GM19099 (cell line): ENCODE measurements around the gene RHOA.
A peak's percentile ranks its signal among the peaks of the same experiment; 100 is the strongest.

Experiments used
- POLR2A ChIP-seq: IDR thresholded peaks from 3 replicates; pipeline ENCODE4 v1.6.1; 2011; ENCODE audit warnings: low read depth; ENCODE audit not compliant: insufficient read length; ENCODE audit errors: extremely low read depth

The RHOA gene

DNA sequence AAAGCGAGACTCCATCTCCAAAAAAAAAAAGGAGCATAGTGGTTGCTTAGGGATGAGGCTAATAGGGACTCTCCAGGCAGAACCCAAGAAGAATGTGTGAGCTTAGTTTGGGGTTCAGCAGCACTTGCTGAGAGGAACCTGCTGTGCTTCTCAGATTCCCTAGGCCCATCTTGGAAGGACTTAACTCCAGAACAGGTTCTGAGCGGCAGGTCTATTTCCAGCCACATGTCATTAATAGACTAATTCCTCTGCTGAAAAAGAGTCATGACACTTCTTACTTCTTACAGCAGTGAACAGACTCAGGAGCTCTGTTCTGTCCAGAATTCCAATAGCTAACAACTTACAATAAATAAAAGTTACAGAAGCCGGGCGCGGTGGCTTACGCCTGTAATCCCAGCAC, 22.5 kb downstream of the RHOA start:
- no peak for TF ChIP-seq POLR2A

DNA sequence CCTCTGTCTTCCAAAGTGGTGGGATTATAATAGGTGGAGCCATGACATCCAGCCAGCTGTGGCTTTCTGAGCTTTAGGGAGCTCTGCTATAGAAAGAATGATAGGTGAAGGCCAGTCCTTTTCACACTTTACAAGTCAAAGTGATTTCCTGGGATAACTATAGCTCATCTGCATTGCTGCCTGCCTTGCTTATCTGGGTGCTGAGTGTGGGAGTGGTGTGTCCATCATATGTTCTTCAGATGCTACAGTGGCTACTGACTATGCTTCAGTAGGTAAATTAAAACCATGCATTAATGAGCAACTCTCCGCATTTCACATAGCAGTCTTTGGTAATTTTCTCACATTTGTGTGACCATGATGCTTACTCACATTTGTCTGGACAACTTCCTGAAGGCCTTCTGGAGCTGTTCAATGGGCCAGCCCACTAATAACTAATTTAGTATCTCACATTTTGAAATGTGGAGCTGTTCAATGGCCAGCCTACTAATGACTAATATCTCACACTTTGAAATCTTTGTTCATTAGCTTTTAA, 23.4 kb downstream of the RHOA start:
- TF ChIP-seq POLR2A: no peak

DNA sequence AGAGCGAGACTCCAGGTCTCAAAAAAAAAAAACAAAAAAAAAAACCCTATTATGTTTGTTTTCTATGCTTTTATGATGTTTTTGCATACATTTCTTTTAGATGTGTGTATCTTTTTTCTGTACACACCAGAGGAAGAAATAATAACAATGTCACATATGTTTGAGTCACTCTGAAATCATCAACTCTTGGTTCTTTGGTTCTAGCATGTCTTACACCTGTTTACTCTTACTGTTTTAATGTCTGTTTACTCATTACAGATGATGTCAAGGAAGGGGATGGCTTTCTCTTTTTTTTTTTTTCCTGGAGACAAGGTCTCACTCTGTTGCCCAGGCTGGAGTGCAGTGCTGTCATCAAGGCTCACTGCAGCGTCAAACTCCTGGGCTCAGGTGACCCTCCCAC, 24.1 kb downstream of the RHOA start:
- no peak for TF ChIP-seq POLR2A

DNA sequence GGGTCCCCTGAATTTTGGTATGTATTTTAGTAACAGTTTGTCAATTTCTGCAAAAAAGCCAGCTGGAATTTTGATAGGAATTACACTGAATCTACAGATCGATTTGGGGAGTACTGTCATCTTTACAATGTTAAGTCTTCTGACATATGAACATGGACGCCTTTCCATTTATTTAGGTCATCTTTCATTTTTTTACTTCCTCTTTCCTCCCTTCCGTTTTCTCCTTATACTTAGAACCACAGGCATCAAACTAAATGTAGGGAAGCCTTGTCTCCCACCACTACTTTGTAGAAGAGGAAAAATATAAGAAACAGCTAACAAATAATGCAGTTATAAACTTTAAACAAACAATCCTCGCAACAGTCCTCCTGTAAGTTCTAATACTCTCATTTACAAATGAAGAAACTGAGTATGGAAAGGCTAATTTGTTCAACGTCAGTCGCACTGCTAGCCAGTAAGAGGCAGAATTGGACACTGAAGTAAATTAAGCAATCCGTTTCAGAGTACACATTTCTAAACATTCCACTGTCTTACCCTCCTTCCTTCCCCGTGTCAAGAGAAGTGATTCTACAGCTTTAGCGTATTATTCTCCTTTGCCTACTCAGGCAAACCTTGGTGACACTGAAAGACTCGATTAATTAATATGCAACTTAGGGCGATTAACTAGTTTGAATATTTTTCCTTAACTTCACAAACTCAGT, 25.6 kb downstream of the RHOA start:
- TF ChIP-seq POLR2A: no peak

DNA sequence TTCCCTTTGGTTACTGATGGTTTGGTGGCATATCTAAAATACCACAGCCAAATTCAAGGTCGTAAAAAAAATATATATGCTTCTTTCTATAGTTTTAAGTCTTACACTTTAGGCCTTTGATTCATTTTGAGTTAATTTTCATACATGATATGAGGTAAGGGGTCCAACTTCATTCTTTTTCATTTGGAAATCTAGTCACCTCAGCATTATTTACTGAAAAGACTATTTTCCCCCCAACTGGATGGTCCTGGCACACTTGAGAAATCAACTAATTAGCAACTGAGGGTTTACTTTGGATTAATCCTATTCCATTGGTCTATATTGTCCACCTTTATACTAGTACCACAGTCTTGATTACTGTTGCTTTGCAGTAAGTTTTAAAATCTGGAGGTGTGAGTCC, 26.2 kb downstream of the RHOA start:
- TF ChIP-seq POLR2A: no peak

DNA sequence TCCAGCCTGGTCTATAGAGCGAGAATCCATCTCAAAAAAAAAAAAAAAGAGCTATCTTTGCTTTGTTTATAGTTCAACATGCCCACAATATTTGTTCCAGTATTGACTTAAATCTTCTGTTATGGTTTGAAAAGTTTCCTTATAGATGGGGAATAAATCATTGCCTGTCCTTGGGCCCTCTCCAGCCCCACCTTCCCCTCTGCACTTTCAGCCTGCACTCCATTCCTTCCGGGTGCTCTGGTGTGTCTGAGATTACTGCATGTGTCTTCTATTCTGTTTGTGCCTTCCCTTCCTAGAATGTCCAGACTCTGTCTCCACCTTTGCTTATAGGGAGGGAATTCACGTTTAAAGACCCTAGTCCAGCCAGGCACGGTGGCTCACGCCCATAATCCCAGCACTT, 28.4 kb downstream of the RHOA start:
- TF ChIP-seq POLR2A: no peak

DNA sequence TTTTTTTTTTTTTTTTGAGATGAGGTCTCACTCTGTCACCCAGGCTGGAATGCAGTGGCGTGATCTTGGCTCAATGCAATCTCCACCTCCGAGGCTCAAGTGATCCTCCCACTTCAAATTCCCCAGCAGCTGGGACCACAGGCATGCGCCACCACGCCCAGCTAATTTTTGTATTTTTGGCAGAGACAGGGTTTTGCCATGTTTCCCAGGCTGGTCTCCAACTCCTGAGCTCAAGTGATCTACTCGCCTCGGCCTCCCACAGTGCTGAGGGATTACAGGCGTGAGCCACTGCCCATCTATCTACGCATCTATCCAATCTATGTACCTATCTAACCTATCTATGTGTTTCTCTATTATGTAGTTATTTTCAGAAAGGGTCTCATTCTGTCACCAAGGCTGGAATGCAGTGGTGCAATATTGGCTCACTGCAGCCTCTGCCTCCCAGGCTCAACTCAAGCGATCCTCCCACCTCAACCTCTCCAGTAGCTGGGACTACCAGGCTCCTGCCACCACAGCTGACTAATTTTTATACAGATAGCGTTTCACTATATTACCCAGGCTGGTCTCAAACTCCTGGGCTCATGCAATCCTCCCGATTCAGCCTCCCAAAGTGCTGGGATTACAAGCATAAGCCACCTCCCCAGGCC, 33.4 kb downstream of the RHOA start:
- TF ChIP-seq POLR2A: no peak

DNA sequence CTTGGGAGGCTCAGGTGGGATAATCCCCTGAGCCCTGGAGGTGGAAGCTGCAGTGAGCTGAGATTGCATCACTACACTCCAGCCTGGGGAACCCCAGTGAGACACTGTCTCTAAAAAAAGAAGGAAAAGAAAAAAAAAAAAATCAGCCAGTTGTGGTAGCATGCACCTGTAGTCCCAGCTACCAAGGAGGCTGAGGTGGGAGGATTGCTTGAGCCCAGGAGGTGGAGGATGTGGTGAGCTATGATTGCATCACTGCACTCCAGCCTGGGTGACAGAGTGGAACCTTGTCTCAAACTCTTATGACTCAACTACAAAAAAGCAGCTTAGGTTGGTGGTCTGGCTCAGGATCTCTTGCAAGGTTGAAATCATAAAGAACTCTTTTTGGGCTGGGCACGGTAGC, 34.3 kb downstream of the RHOA start:
- no peak for TF ChIP-seq POLR2A

DNA sequence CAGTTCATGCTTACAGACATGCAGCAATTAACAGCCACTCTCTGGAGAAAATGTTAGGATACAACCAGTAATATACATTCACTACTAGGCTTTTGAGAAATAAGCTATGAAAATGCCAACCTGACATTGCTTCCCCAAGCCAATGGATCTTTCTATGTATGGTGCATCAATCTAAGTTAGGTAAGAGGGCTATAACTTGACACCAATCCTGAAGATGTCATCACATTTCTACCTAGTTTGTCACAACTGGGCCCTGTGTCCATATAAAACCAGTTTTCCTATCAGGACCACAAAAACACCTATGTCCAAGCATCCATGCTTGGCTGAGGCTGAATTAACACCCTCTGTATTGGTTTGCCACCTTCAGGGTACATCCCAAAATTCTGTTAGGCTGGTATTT, 39.8 kb downstream of the RHOA start:
- TF ChIP-seq POLR2A: no peak

DNA sequence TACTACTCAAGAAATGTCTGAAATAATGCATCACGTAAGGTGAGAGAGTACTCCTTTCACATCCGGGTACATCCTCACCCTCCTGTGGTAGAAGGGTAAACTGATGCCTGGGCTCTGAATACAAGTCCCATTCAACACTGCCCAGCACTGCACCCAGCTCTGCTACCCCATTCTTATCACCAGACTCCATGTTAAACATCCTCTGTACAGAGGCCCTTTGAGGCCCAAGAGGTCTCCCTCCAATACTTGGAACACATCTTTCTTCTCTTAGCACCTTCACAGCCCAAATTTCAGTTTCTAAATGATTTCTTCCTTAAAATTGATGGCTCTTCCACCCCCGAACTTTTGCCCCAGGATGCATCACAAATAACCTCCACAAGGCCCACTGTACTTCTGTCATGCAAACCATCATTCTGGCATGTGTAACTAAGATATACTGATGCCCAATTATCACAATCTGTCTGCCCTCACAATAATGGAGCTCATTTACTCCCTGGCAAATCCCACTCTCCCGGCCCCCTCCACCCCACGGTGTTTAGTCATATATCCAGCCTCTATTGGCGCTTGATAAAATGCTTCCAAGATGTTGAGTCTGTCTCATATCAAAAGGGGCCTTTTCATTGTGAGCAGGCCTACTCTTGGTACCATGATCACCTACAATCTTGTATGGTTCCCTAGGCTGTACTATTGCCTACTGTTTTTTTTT, 41.0 kb downstream of the RHOA start:
- no peak for TF ChIP-seq POLR2A

DNA sequence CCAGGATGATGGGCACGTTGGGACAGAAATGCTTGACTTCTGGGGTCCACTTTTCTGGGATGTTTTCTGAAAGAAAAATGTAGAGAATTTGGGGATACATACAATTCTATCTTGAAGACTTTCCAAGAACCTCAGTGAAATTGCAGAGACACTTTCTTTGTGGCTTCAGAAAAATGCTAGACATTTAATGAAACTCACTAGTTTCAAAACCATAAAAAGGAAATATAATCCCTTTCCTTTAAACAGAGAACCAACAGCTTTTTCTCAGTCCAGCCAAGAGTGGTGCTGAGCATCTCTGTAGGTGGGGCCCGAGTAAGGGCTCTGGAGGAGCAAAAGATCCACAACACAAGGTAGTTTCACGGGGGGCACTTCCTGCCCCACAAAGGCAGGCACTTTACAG, 49.2 kb downstream of the RHOA start:
- TF ChIP-seq POLR2A: no peak

DNA sequence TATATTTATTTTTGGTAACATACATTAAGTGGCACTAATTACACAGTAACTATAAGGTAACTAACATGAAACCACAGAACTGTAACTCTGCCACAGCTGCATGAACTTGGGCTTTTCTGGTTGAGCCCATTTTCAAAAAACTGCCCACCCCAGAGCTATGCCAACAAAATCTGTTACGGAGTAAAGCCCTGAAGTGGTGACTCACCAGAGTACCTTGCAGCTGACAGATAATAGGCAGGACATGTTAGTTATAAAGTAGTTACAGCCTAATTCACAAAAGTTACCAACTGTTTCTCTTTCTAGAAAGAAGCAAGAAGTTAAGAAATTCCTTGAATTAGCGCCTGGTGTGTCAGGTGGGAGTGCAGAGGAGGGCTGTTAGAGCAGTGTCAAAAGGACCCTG, 52.2 kb downstream of the RHOA start:
- TF ChIP-seq POLR2A: no peak

DNA sequence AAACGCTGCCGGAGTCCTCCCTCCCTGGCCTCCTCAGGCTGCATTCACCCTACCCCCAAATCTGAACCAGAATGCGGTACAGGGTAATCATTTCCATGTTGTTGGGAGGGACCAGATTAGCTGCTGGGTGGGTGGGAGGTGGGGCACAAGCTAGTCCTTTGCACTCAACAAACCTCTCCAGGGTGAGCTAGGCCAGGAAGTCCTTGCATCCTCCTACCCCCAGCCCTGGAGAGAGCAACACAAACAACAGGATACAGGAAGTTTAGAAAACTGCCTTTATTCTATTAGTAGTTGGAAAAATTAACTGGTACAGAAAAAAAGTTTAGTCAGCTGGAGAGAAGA, 52.9 kb downstream of the RHOA start:
- no peak for TF ChIP-seq POLR2A

DNA sequence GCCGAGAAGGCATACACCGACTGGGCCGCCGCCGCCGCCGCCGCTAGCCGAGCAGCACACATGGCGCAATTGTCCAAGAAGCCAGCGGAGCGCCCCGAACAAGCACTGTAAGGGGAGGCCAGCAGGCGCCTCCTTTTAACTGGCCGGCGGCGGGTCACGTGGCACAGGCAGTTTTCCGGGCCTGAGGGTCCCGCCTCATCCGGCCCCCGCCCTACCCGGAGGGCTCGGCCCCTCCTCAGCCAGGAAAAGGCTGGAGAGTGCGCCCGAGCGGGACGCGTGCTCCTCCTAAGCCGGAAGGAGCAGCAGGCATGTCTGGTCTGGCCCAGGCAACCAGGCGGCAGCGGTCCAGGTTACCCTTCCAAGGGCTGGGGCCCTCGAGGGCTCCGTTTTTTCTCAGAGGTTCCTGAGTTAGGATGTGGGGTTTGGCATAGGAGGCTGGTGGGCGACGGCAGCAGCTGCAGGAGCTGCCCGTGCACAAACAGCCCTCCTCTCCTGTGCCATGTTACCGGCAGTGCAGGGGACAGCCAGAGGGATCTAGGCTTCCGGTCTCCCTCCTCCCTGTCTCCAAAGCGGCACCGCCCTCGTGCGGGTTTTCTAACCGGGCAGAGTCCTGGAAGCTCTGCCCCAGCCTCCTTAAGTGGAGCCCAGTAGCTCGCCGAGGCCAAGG, 53.4 kb downstream of the RHOA start, which contains the start of gene GPX1:
Gene GPX1 (minus strand): TSS at position 137 of the 667 bp plus-strand sequence. CDS start 75 bp downstream, at position 62.
- TF ChIP-seq POLR2A: peak; percentile 94

DNA sequence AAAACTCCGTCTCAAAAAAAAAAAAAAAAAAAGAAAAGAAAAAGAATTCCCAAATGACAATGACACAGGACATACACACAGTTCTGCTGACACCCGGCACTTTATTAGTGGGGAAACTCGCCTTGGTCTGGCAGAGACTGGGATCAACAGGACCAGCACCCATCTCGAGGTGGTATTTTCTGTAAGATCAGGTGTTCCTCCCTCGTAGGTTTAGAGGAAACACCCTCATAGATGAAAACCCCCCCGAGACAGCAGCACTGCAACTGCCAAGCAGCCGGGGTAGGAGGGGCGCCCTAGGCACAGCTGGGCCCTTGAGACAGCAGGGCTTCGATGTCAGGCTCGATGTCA, 54.7 kb downstream of the RHOA start:
- TF ChIP-seq POLR2A: peak; percentile 14
